Embryonic facial prominence (tissue), 1 donor: Measurements from ENCODE around the gene SH3TC1.

Source experiments
- DNase-seq: peaks from one replicate; pipeline ENCODE4 v3.0.0-alpha.2; 2016; ENCODE audit errors: extremely low spot score

The SH3TC1 gene

DNA sequence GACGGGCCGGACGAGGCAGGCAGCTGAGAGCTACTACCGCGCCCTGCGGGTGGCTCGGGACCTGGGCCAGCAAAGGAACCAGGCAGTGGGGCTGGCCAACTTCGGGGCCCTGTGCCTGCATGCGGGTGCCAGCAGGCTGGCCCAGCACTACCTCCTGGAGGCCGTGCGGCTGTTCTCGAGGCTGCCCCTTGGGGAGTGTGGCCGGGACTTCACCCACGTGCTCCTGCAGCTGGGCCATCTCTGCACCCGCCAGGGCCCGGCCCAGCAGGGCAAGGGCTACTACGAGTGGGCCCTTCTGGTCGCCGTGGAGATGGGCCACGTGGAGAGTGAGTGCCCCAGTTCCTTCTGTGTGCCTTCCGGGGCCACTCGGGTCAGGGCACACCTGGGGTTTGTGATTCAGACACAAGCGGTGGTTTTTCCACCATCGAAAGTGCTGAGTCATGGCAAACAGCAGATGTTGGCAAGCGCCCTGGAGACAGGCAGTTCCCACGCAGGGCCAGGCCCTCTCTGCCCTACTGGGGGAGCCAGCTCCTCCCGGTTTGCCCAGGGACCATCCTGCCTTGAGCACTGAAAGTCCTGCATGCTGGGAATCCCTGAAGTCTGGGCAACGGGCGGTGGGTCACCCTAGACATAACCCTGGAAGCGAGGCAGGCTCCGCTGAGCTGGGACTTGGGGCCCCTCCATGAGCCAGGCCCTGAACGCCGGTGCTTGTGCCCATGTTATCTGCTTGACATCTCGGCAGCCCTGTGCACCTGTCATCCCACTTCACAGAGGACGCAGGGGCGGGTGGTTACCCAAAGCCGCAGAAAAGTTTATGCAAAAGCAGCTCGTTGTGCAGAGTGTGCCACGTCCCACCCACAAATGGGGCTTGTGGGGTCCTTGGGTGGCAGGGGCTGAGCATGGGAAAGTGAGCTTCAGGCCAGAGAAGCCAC, 29.5 kb downstream of the SH3TC1 start:
- no peak for DNase-seq

DNA sequence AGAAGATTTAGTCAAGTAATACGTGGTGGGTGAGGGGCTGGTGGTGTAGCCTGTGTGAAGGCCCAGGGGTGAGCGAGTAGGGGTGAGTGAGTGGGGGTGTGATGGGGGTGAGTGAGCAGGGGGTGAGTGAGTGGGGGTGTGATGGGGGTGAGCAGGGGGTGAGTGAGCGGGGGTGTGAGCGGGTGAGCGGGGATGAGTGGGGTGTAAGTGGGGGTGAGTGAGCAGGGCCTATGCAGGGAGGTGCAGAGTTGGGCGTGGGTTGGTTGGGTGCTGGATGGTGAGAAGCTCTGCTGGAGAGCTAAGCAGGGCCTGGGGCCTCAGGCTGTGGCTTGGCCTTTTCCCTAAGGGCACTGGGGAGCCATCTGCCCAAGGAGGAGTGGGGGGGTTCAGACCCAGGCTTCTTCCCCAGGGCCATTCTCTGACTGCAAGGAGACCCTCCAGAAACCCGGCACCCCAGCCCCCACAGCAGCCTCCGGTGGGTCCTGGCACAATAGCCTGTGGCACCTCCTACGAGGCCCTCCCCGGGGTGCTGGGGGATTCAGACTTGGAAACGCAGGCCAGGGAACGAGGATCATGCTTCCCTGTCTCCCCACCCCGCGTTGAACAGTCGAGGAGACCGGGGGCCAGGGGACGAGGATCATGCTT, 30.4 kb downstream of the SH3TC1 start:
- no peak for DNase-seq

DNA sequence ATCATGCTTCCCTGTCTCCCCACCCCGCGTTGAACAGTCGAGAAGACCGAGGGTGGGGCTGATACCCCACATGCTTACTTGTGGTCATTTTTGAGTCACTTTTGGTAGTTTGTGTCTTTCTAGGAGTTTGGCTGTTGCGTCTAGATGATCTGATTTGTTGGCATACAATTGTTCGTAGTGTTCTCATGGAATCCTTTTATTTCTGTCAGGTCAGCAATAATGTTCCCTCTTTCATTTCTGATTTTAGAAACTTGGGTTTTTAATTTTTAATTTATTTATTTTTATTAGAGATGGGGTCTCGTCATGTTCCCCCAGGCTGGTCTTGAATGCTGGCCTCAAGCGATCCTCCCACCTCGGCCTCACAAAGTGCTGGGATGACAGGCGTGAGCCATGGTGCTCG, 30.9 kb downstream of the SH3TC1 start:
- no peak for DNase-seq

DNA sequence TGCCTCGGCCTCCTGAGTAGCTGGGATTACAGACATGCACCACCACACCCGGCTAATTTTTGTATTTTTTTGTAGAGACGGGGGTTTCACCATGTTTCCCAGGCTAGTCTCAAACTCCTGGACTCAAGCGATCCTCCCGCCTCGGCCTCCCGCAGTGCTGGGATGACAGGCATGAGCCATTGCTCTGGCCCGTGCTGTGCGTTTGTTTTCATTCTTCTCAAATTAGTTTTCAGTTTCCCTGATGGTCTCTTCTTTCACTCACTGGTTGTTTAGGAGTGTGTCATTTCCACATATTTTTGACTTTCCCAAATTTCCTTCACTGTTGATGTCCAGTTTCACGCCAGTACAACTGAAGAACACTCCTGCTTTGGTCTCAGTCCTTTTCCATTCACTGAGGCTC, 31.8 kb downstream of the SH3TC1 start:
- no peak for DNase-seq

DNA sequence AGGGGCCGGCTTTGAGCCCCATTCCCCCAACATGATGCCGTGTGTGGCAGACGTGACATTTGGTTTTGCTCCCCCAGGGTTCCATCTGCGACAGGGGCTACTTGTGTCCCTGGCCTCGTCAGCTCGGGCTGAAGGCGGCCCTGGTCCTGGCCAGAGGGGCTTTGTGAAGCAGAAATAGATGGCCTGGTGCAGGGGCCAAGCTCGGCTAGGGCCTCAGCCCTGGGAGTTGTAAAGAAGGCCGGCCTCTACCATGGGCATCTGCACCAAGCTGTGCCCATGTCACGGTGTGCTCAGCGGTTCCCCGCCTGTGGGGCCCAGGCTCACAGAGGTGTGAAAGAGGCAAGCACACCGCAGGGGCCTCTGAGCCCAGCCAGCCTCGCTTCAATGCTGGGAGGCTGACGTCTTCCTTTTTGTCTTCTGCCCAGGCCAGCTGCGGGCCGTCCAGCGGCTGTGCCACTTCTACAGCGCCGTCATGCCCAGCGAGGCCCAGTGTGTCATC, 32.5 kb downstream of the SH3TC1 start:
- no peak for DNase-seq

DNA sequence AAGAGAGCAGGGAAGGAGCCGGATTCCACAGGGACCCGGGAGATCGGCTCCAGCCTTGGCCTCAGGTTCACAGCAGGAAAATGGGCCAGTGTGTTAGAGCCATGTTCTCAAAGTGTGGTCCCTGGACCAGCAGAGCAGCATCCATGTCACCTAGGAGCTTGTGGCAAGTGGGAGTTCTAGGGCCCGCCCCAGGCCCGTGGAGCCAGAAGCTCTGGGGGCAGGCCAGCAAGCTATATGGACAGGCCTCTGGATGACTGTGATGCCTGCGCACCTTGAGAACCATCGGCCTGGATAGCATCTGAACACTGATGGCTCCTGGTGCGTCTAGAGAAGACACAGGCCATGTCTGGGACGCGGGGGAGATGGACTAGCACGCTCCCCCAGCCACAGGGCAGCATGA, 33.7 kb downstream of the SH3TC1 start:
- no peak for DNase-seq

DNA sequence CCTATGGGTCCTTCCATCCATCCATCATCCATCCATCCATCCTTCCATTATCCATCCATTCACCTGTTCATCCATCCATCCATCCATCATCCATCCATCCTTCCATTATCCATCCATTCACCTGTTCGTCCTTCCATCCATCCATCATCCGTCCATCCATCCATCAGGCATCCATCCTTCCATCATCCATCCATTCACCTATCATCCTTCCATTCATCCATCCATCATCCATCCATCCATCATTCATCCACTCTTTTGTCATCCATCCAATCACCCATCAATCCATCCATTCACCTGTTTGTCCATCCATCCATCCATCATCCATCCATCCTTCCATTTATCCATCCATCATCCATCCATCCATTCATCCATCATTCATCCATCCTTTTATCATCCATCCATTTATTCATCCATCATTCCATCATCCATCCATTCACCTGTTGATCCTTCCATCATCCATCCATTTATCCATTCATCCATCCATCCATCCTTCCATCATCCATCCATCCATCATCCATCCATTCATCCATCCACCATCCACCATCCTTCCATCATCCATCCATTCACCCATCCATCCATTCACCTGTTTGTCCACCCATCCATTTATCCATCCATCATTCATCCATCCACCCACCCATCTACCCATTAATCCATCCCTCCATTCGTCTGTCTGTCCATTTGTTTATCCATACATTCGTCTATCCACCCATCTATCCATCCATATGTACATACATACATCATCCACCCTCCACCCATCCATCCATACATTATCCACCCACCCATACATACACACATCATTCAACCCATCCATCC, 34.8 kb downstream of the SH3TC1 start:
- no peak for DNase-seq

DNA sequence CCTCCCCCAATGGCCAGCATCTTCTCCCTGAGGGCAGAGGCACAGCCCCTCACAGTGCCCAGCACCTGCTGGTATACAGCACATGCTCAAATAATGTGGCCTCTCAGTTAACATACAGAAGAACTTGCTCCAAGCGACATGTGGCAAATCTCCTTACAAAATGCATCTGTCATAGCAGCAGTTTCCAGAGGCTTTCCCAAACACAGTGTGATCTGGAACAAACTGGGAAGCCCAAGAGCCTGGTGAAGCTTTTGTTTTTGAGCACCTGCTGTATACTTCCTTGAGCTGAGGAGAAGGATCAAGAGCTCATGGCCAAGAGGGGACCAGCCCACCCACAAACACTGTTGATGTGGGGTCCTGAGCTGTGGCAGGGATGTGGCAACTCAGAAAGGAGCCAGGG, 35.6 kb downstream of the SH3TC1 start:
- DNase-seq: no peak

DNA sequence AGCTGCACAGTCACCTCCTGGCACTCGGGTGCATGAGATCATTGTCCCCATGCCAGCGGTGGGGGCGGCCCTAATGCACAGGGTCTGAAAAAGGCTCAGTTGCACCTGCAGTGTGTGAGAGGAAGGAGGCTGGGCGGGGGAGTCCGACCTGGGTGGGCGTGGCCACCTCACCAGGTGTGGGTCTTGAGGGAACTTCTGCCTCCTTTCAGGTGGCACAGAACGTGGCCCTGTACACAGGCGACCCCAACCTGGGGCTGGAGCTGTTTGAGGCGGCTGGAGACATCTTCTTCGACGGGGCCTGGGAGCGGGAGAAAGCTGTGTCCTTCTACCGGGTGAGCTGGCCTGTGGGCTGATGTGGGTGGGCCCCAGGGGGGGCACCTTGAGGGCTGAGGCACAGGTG, 36.1 kb downstream of the SH3TC1 start:
- DNase-seq: no peak

DNA sequence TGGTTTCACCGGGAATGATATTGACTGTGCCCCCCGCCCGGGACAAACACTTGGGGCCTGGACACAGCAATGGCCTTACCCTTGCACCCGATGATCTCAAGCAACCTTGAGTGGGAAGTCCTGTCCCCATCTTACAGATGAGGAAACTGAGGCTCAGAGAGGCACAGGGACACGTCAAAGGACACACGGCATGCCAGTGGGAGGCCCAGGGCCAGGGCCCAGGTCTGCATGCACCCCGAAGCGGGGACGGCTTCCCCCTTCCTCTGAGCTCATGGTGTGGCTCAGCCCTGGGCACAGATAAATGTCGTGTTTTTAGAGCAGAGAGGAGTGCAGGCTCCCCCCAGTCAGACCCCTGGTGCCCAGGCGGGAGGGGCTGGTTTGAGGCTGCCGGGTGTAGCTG, 36.6 kb downstream of the SH3TC1 start:
- no peak for DNase-seq

DNA sequence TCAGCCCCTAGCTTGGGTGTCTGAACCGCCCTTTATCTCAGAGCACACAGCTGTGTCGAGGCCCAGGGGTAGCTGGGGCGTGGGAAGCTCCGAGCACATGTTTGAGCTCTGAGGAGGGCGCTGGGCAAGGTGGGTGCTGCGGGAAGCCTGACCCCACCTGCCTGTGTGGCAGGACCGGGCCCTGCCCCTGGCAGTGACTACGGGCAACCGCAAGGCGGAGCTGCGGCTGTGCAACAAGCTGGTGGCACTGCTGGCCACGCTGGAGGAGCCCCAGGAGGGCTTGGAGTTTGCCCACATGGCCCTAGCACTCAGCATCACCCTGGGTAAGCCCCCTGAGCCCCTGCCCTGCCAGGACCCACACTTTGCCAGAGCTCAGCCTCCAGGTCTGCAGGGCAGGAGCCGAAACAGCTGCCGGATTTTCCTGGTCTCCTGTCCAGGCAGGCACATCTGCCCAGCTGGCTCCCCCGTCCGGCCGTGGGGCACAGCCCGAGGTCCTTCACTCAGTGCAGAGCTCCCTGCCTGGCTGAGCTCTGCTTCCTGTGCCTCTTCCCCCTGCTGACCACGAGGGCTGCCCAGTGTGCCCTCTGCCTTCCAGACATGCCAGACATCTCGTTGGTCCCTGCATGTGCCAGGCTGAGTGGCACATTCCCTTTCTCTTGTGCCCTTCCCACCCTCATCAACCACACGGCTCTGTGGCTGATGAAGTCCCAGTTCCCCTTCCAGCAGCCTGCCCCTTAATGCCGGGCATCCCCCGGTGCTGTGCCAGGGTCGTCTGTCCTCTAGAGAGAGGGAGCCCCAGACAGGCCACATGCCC, 37.2 kb downstream of the SH3TC1 start:
- no peak for DNase-seq

DNA sequence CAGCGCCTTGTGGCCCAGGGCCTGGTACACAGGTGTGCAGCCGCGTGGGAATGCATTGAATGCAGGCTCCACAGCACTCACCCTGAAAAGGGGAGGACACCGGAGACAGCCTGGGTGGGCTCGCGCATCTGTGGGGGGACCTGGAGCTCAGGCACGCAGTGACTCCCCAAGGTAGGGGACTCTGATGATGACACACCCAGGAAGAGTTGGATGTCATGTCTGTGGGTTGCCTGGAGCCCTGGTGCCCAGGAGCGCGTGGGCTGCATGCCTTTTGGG, 37.8 kb downstream of the SH3TC1 start:
- DNase-seq: no peak

DNA sequence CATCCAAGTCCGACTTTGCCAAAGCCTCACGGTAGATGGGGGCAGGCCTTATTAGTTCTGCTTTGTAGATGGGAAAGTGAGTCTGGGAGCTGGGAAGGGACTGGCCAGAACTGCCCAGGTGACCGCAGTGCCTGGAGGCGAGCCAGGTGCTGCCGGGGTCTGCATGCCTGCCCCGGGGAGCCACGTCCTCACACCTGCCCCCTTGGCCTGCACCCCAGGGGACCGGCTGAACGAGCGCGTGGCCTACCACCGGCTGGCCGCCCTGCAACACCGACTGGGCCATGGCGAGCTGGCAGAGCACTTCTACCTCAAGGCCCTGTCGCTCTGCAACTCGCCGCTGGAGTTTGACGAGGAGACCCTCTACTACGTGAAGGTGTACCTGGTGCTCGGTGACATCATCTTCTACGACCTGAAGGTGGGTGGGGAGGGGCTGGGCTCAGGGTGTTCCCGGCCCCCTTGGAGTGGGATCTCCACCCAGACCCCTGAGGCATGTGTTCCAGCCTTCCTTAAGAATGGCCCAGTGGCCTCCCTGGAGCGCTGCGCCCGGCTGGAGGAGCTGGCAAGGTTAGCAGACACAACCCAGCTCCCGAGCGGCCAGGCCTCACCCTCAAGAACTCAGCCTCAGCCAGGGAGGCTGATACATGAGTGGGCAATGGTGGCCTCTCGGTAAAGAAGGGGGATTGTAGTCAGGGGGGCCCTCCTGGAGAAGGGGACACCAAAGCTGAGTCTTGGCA, 38.3 kb downstream of the SH3TC1 start:
- DNase-seq: no peak

DNA sequence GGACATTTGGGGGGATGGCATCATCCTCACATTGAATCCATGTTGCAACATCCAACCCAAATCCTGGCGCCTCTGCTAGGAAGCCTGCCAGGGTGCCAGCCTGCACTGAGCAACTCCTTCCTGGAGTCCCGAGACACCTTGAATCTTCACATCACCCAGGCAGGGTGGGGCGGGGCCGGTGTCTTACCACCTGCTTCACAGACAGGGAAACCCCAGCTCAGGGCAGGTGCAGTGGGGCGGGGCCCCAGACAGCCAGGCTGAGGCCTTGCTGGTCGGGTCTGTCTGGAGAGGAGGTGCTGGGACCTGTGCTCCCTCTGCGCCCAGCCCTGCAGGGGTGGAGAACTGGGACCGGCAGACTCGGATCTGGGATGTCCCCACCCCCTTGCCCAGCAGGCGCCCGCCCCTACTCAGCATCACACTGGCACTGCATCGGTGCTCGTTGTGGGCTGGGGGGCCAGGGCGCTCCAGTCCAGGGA, 39.0 kb downstream of the SH3TC1 start:
- DNase-seq: no peak

DNA sequence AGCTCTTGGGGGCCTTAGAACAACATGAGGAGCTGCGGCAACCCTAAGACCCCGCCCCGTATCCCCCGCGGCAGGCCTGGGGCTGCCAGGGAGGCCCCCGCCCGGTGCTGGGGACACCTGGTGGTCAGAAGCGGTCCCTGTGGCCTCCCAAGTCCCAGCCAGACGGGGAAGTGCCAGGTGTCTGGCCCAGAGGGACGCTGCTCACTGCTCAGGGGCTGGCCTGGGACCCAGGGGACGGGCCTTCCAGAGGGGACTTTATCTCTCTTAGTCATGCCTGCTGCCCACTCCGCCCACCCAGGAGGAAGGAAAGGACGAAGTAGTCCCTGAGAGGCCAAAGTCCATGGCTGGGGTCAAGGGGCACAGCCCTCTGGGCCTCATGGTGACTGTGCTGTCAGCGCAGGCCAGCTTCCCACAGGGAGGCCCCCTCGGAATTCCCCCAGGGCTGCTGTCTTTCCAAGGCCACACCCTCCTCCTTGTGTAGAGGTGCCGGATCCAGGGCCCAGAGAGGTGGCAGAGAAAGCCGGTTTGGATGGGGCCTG, 39.5 kb downstream of the SH3TC1 start:
- no peak for DNase-seq

DNA sequence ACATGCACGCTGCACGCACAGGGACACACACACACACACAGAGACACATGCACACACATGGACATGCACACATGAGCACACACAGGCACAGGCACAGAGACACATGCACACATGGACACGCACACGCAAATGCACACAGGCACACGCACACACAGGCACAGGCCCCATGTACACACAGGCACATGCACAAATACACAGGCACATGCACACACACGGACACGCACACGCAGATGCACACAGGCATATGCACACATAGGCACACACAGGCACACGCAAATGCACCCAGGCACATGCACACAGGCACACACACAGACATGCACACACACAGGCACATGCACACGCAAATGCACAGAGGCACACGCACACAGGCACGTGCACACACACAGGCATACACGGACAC, 40.1 kb downstream of the SH3TC1 start:
- DNase-seq: no peak

DNA sequence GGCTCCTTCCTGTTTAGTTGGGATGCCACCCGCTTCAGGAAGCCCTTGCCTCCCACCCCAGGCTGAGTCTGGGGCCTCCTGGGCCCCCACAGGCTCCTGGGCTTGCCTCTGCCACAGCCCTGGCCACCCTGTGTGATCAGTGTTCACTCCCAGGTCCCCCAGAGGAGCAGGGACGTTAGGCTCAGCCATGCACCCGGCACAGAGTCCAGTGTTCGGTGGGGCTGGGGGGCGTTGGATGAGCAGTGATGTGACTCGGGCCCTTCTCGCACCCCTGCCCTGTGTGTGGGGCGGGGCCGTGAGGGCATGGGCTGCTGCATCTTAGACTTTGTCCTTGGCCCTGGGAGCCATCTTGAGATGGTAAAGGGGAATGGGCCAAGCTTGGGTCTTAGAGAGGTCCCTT, 40.6 kb downstream of the SH3TC1 start:
- no peak for DNase-seq

DNA sequence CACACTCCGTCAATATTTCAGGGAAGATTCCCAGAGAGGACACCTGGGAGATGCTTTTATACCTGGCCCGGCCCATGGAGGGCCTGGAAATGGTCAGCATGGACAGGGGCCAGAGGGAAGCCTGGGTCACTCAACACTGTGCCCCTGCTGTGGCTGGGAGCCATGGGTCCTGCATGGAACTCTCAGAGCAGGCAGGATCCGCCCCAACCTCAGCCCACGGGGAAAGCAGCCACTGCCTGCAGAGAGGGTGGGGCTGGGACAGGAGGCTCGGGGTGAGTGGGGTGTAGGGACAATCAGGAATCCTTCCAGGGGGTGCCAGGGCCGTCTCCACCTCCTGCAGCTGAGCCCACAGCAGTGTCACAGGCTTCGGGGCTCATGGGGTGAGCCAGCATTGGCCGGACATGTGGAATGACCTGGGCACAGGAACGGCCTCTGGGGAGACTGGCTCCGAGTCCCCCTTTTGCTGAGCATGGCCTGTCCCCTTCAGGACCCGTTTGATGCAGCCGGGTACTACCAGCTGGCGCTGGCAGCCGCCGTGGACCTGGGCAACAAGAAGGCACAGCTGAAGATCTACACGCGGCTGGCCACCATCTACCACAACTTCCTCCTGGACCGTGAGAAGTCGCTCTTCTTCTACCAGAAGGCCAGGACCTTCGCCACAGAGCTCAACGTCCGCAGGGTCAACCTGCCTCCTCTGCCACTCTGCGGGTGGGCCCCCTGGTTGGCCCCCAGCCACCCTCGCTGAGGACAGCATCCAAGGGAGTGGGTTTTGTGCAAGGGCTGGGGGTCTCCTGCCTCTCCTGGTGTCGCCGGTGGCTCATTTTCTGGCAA, 41.3 kb downstream of the SH3TC1 start:
- no peak for DNase-seq

DNA sequence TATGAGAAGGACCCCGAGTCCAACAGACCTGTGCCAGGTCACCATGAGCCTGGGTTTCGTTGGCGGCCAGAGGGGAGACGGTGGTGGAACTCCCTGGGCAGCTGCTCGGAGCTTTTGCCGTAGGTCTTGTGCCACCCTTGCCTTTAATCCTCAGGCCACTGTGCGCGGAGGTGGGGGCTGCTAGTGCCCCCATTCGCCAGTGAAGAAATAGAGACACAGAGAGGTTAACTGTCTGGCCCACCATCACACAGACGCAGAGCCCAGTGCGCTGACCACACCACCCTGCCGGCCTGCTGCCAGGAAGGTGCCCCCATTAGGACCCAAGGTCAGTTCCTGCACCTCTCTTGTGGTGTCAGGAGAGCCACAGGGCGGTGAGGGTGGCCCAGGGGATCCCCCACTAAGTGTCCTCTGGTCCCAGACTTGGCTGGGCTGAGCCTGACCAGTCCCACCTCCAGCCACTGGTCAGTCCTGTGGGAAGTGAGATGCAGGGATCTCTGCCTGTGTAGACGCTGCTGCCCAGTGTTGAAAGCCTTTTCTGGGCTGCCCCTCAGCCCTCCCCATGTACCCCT, 42.2 kb downstream of the SH3TC1 start:
- no peak for DNase-seq
